Stimulated activated CD8-positive, alpha-beta memory T cell treated with anti-CD3 and anti-CD28 coated beads, Interleukin-7, amount 100 ng/mL, for 48 hours (primary cell): ENCODE data around the gene KRT6B.
"Not testable (repeated sequence)": the region's sequence is repeated elsewhere in the genome, so short reads cannot be mapped to it uniquely, and the experiment has no call there.

ENCODE experiments used
- DNase-seq, 2 donors: peaks; one replicate each; pipeline ENCODE4 v3.0.0-alpha.2; 2020; ENCODE audit warnings: low read depth in 1 of 2; ENCODE audit errors: extremely low read depth in 1 of 2

The KRT6B gene

GRCh38 chr12:52415870-52416750 lies 35.8 kb downstream of the KRT6B start:
- DNase-seq: no peak

DNA sequence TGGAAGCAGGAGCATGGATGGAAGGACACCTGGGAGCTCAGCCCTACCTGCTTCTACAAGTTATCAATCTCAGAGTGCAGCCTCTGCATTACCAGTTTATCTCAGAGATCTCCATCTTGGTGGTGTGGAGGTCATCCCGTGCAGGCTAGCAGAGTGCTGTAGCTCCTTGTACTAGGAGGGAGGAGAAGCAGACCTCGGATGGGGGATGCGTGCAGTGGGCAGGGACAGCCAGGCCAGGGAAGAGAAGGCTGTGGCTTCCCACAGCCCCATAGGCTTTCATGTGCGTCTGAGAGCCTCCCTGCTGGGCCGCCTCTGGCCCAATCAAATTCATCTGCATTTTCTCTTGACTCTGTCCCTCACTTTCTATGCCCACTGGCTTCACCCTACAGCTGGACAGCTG lies 37.0 kb downstream of the KRT6B start:
- no peak for DNase-seq

DNA sequence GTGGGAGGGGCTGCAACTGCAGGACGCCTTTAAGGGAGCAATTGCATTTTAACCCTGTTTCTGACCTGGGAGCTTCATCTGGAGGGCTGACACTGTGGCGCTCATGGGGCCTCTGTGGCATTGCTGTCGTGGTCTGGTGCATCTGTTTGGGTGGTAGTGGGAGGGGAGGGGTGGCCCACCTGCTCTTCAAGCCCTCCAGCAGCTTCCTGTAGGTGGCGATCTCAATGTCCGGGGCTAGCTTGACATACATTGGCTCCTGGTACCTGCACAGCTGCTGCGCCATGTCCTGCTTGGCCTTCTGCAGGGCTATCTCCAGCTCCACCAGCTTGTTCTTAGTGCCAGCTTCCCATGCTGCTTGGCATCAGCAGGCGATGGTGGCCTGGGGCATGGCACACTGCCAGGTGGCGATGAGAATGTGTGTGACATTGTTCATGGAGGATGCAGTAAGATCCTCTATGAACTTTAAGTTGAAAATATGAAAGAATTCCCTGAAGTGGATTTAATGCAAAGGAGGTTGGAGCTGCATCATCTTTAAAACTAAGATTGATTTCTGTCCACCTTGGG lies 38.1 kb downstream of the KRT6B start:
- DNase-seq: no peak

DNA sequence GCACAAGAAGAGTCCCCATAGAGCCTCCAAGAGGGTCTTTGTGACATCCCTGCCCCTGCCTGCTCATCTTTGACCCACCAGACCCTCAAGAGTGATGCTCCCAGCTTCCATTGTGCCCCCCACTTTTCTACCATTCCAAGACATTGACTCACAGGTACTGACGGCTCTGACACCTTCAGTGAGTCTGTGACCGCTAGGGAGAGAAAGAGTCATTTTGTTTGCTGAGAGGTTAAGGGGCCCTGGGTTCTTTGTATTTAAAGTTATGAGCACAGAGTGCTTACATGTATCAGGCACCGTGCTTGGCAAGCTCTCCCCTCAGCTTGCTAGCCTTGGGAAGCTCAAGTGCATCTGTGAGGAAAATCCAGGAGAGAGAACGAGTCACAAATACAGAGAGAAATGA lies 38.7 kb downstream of the KRT6B start:
- DNase-seq: no peak

DNA sequence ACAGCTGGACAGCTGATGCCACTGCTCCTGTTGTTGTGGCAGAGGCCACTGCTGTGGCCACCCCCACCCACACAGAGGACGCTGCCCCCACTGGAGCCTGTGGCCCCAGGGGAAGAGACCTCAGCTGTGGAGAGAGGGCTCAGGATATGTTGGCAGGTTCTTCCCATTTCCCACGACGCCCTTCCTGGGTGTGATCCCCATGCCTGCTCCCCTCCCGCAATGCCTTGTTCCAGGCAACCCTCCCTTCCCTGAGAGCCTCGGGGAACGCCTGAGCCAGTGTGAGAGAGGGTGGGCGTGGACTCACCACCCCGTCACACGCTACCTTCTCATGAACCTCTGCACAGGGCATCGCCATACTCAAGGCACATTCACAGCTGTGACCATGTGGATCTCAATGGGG lies 40.1 kb downstream of the KRT6B start:
- no peak for DNase-seq

- DNase-seq: not testable (repeated sequence)
Measured at GRCh38 chr12:52410589-52411248, 41.2 kb downstream of the KRT6B start.

DNA sequence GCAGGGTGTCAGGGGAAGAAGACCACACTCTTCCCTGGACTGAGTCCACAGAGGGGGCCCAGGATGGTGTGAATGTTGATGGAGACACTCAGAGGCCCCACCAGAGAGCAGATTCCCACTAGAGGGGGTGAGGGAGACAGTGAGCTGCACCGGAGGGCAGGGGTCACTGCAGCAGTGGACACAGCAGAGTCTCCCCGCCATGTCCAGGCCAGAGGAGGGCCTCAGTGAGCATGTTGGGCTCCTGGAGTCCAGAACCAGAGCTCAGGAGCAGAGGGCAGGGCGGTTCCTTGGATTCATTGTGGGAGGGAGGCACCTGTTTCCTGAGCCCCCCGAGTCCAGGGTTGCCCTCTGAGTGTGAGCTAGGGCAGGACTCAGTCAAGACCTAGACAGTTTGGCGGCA lies 44.0 kb downstream of the KRT6B start:
- no peak for DNase-seq

DNA sequence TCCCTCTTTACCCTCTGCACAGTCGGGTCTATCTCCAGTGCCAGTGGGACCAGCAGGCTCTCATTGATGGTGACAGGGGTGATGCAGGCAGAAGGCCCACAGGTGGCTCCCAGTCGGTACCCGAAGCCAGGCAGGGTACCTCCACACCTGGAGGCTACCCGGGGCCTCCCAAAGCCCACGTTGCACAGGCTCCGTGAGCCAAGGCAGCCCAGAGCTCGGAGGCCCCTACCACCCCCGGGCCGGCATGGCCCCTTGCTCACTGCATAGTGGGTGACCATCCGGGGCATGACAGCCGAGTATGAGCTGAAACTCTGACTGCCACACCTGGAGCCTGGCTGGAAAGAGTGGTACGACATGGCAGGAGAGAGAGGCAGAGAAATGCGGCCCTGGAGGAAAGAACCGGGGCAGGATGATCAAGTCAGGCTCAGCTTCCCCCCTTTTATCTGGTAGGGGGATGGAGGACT lies 46.0 kb downstream of the KRT6B start, which contains the start of gene KRT82:
Gene KRT82, minus strand, starts transcription at position 414 of the 464 bp plus-strand sequence. Its CDS starts 58 bp downstream, at position 356.
- no peak for DNase-seq

- DNase-seq: no peak
Measured at GRCh38 chr12:52404951-52405350, 47.0 kb downstream of the KRT6B start.

- no peak for DNase-seq
Measured at GRCh38 chr12:52403561-52403960, 48.4 kb downstream of the KRT6B start.

DNA sequence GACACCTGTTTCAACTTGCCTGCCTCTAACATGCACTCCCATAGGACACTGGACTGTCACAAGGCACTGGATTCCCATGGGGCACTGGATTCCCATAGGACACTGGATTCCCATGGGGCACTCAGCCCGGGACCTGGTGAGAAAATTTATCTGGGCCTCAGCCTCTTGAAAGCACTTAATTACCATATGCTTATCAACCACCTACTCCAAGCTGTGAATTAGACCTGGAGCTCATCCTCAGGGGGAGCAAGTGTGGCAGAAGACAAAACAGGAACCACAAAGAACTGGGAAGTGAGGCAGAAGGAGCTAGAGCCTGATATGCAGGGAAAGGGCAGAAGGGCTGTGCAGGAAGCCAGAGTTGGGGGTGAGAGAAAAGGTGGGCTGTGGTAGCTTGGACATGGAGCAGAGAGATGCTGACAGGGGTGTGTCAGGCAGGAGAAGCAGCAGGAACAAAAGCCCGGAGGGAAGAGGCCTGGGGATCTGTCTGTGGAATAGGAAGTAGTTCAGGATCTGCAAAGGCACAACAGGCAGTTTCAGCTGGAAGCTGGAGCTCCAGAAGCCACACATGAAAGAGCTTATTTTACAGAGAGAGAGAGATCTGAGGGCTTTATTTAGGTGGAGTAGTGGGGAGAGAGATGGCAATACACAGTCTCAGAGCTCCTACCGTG lies 48.9 kb downstream of the KRT6B start:
- no peak for DNase-seq

- no peak for DNase-seq
Measured at GRCh38 chr12:52402377-52402776, 49.6 kb downstream of the KRT6B start.

- DNase-seq: no peak
Measured at GRCh38 chr12:52401926-52402325, 50.0 kb downstream of the KRT6B start.

GRCh38 chr12:52401526-52401925 lies 50.4 kb downstream of the KRT6B start:
- DNase-seq: no peak

DNA sequence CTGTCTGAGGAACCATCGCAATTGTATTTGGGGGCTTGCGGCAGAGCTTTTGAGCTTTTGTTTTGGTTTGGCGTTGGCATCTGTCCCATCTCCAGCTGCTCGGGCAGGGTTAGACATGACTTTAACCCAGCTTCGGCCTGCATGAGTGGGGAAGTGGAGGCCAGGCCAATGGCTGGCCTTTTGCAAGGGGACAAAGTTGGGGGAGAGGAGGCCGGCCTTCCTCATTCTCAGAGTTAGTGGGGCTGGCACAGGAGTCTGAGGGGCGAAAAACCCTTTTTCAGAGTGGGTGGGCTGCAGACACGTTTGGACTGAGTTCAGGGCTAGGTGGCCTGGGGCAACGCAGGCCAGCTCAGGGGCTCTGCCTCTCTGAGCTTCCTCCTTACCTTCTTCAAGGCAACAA lies 51.0 kb downstream of the KRT6B start:
- DNase-seq: no peak

DNA sequence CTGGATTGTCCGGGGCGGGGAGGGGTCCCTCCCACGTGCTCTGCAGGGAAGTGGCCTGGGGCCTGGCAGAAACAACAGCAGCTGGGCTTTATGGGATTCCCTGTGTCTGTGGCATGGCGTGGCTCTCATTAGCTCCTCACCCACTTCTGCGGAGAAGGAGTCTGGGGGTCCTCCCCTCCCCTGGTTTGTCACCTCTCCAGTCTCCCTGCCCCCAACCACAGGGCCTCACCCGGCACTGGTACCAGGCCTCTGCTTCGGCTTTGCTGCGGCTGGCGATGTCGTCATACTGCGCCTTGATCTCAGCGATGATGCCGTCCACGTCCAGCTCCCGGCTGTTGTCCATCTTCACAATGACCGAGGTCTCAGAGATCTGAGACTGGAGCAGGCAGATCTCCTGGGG lies 52.2 kb downstream of the KRT6B start:
- DNase-seq: no peak

GRCh38 chr12:52398176-52398575 lies 53.8 kb downstream of the KRT6B start:
- no peak for DNase-seq

DNA sequence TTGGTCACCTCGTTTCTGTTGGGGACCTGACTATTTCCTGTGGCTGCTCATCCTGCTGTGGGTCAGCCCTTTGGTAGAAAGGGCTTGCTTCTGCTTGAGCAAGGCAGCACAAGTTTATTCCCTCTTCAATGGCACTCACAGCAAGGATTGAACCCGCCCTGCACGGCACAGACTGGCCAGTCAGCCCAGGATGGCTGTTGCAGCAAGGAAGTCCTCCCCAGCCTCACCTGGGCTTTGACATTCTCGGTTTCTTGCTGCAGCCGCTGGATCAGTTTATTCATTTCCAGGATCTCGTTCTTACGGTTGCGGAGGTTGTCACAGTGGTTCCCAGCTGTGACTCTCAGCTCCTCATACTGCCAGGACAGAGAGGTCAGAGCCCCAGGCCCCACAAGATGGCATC lies 55.3 kb downstream of the KRT6B start:
- DNase-seq: no peak
